Upper lobe of left lung (tissue), 6 donors: ENCODE measurements around the gene NAPSA. TPM values are rescaled to one million over a fixed set of nuclear protein-coding genes. Genes with fewer than 3 reads are reported as not detected.

Source experiments
- ATAC-seq, 2 donors: fragments of 200-7000 bp; cut with Tn5 transposase; one replicate each; pipeline ENCODE4 v1.9.1; 2022; ENCODE audit warnings: mild to moderate bottlenecking in 2 of 2, moderate library complexity in 2 of 2; ENCODE audit not compliant: low FRiP score in 2 of 2
- DNase-seq, 2 donors: peaks; one replicate each; pipeline ENCODE4 v3.0.0-alpha.2; 2019 to 2020
- H3K27ac ChIP-seq, 4 donors: fragments of 200-600 bp; sonication (generic); one replicate each; pipeline ENCODE4 v1.5.1; 2016 to 2019
- H3K27me3 ChIP-seq, 4 donors: fragments of 200-600 bp; sonication (generic); one replicate each; pipeline ENCODE4 v1.5.1; 2017 to 2019
- H3K36me3 ChIP-seq, 4 donors: fragments of 200-600 bp; sonication (generic); one replicate each; pipeline ENCODE4 v1.5.1; 2016 to 2019
- H3K4me1 ChIP-seq, 4 donors: fragments of 200-600 bp; sonication (generic); one replicate each; pipeline ENCODE4 v1.5.1; 2018 to 2019
- H3K4me3 ChIP-seq, 4 donors: fragments of 200-600 bp; sonication (generic); one replicate each; pipeline ENCODE4 v1.5.1; 2017 to 2019; ENCODE audit warnings: mild to moderate bottlenecking in 2 of 4, moderate library complexity in 1 of 4
- H3K9me3 ChIP-seq, 4 donors: fragments of 200-600 bp; sonication (generic); one replicate each; pipeline ENCODE4 v1.5.1; 2018 to 2019
- EP300 ChIP-seq, 4 donors: sonication (generic); formaldehyde crosslinking; IDR thresholded peaks; one replicate each; pipeline ENCODE4 v1.5.1; 2017; ENCODE audit warnings: antibody characterized with exemption in 4 of 4, control low read depth in 2 of 4
- POLR2A ChIP-seq, 4 donors: fragments of 450-650 bp; IDR thresholded peaks; one replicate each; pipeline ENCODE4 v1.5.1; 2016 to 2017; ENCODE audit warnings: antibody characterized with exemption in 4 of 4, mild to moderate bottlenecking in 2 of 4
- POLR2AphosphoS5 ChIP-seq, 2 donors: sonication (generic); formaldehyde crosslinking; IDR thresholded peaks; one replicate each; pipeline ENCODE4 v1.5.1; 2017; ENCODE audit warnings: antibody characterized with exemption in 2 of 2
- WGBS, 2 donors: methylation state at CpG; one replicate each; pipeline ENCODE4 v1.1.5; 2017 to 2018; 5-methylcytosine and 5-hydroxymethylcytosine counted together
- total RNA-seq, 6 donors: library from RNA; depleted of rRNA in 4 of 6; stranded (reverse); fragments of >200 nt in 4 of 6; gene quantifications; one replicate each; pipeline versions ENCODE4 v1.1.0 to v1.2.1, GENCODE V29; 2016 to 2021
- TF ChIP-seq, protein P1 (sequence below), 6 experiments: fragments of 450-650 bp in 4 of 6; fragments of 200-600 bp in 2 of 6; sonication (generic) in 2 of 6; IDR thresholded peaks; one replicate each; pipeline ENCODE4 v1.5.1; 2016 to 2019; ENCODE audit warnings: antibody characterized with exemption in 6 of 6
- donor health status: DM: no; HTN: no; CAD: no; lungs with moderate emphysema.
- donor health status: DM: no; HTN: yes; CAD: no; lungs with severe emphysema.

Gene NAPSA
- total RNA-seq, 6 donors from 2014 or later: 1,043 to 3,140 (median 1,660) TPM

DNA sequence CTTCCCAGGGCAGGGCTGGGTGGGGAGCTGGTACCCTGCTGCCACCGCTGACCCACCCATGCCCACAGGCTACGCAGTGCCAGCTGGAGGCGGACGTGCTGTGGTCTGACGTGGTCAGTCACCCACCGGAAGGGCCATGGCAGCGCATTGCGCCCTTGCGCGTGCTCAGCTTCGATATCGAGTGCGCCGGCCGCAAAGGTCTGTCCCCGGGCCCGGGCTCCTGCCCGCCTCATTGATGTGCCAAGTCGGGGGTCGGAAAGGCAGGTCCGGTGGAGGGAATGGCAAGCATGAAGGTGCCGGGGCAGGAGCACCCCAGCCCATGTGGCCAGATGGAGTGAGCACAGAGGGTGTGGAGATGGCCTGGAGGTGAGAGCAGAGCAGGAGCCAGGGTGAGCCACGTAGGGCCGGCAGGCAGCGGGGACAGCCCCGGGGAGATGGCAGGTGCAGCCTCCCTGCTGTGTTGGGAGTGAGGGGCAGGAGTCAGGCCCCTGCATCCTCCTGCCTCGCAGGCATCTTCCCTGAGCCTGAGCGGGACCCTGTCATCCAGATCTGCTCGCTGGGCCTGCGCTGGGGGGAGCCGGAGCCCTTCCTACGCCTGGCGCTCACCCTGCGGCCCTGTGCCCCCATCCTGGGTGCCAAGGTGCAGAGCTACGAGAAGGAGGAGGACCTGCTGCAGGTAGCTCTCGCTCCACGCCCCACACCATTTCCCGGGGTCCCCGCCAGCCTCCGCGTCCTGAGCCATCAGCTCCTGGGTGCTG lies 37.3 kb upstream of the NAPSA start:
- TF ChIP-seq POLR2AphosphoS5 (IDR thresholded peaks at IDR 0.05) (no peak), EP300 (IDR thresholded peaks at IDR 0.05) (no peak), POLR2A (IDR thresholded peaks at IDR 0.05) (no peak)
- TF ChIP-seq, protein P1, sequence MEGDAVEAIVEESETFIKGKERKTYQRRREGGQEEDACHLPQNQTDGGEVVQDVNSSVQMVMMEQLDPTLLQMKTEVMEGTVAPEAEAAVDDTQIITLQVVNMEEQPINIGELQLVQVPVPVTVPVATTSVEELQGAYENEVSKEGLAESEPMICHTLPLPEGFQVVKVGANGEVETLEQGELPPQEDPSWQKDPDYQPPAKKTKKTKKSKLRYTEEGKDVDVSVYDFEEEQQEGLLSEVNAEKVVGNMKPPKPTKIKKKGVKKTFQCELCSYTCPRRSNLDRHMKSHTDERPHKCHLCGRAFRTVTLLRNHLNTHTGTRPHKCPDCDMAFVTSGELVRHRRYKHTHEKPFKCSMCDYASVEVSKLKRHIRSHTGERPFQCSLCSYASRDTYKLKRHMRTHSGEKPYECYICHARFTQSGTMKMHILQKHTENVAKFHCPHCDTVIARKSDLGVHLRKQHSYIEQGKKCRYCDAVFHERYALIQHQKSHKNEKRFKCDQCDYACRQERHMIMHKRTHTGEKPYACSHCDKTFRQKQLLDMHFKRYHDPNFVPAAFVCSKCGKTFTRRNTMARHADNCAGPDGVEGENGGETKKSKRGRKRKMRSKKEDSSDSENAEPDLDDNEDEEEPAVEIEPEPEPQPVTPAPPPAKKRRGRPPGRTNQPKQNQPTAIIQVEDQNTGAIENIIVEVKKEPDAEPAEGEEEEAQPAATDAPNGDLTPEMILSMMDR (IDR thresholded peaks at IDR 0.05): no peak
- peak in 1 of 2 donors; percentile 9 for ATAC-seq
- Histone ChIP-seq H3K27ac (no peak overlapping the region), H3K27me3 (no peaks in the 10 kb centered on the region), H3K9me3 (no peaks in the 10 kb centered on the region), H3K4me3 (no peak overlapping the region), H3K4me1 (no peaks in the 10 kb centered on the region), H3K36me3 (peaks cover 3 to 53% (median 37%) of the 10 kb centered on the region in 4 donors)
- 97 to 100% methylated on average over 9 to 29 of the region's 41 CpGs for WGBS, 2 donors
- peak in 1 of 2 donors; percentile 81 for DNase-seq

DNA sequence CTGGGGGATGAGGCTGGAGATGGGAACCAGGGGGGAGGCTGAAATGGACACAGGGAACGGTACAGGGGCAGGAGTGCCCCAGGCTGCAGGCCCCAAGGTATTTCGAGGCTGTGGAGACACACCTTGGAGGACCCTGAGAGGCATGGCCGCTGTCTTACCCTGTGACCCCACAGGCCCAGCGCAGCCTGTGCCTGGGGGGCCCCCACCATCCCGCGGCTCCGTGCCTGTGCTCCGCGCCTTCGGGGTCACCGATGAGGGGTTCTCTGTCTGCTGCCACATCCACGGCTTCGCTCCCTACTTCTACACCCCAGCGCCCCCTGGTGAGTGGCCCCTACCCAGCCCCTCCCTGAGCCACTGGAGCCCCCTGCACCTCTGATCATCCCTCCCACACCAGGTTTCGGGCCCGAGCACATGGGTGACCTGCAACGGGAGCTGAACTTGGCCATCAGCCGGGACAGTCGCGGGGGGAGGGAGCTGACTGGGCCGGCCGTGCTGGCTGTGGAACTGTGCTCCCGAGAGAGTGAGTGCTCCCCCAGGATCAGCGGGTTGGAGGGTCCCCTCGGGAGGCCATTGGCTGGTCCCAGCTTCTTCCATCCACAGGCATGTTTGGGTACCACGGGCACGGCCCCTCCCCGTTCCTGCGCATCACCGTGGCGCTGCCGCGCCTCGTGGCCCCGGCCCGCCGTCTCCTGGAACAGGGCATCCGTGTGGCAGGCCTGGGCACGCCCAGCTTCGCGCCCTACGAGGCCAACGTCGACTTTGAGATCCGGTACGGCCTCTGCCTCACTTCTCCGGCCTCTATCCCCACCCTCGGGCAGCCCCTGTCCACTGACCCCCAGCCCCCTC lies 36.4 kb upstream of the NAPSA start:
- H3K36me3 ChIP-seq: peaks cover 3 to 46% (median 36%) of the 10 kb centered on the region in 4 donors
- no peaks in the 10 kb centered on the region for H3K9me3 ChIP-seq
- no peak overlapping the region for H3K27ac ChIP-seq
- ATAC-seq (no peak), DNase-seq (peak in 1 of 2 donors; percentile 84)
- TF ChIP-seq POLR2A (IDR thresholded peaks at IDR 0.05) (no peak), POLR2AphosphoS5 (IDR thresholded peaks at IDR 0.05) (no peak), EP300 (IDR thresholded peaks at IDR 0.05) (no peak)
- TF ChIP-seq, protein P1 (IDR thresholded peaks at IDR 0.05): no peak
- no peak overlapping the region for H3K4me3 ChIP-seq
- 91 to 94% methylated on average over 32 to 40 of the region's 48 CpGs for WGBS, 2 donors
- H3K27me3 ChIP-seq: no peaks in the 10 kb centered on the region
- H3K4me1 ChIP-seq: no peaks in the 10 kb centered on the region

DNA sequence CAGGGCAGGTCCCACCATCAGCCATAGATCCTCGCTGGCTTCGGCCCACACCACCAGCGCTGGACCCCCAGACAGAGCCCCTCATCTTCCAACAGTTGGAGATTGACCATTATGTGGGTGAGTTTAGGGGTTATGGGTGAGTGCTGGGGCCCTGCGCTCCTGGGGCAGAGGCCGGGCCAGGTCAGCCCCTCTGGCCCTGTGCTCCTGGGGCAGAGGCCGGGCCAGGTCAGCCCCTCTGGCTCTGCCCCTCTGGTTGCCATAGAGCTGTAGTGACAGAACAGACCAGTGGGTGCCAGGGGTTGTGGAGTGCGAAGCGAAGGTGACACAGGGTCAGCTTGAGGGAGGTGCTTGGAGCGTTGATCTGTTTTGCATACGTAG lies 33.9 kb upstream of the NAPSA start:
- Histone ChIP-seq H3K27ac (no peak overlapping the region), H3K4me3 (no peak overlapping the region), H3K9me3 (no peaks in the 10 kb centered on the region), H3K36me3 (peaks cover 3 to 31% (median 26%) of the 10 kb centered on the region in 4 donors), H3K4me1 (no peaks in the 10 kb centered on the region), H3K27me3 (no peaks in the 10 kb centered on the region)
- no peak for ATAC-seq
- 97 to 98% methylated on average over 9 to 10 of the region's 10 CpGs for WGBS, 2 donors
- DNase-seq: no peak
- no peak for TF ChIP-seq POLR2A (IDR thresholded peaks at IDR 0.05)
- TF ChIP-seq POLR2AphosphoS5 (IDR thresholded peaks at IDR 0.05): no peak
- TF ChIP-seq, protein P1 (IDR thresholded peaks at IDR 0.05): no peak

DNA sequence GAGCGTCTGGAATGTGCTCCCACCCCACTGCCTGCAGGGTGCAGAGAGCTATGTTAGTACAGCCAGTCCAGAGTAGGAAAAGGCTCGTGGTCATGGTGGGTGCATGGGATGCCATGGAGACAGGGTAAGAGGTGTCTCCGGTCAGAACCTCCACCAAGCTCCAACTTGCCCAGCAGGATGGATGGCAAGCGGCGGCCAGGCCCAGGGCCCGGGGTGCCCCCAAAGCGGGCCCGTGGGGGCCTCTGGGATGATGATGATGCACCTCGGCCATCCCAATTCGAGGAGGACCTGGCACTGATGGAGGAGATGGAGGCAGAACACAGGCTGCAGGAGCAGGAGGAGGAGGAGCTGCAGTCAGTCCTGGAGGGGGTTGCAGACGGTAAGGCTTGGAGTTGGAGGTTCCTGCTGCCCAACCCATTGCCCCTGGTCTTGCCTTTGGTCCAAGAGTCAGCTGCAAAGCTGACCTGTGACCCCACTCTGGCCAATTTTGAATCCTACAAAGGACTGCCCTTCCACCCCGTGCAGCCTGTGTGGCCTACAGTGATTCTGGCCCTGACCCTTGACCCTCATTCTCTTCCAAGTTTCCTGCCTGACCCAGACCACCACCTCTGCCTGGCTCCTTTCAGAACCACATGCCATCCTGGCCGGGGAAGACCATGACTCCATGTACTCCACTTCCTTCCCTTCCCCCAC lies 33.4 kb upstream of the NAPSA start:
- Histone ChIP-seq H3K9me3 (no peaks in the 10 kb centered on the region), H3K4me3 (no peak overlapping the region), H3K27ac (no peak overlapping the region), H3K4me1 (no peaks in the 10 kb centered on the region), H3K27me3 (no peaks in the 10 kb centered on the region), H3K36me3 (peaks cover 3 to 28% (median 24%) of the 10 kb centered on the region in 4 donors)
- TF ChIP-seq EP300 (IDR thresholded peaks at IDR 0.05) (no peak), POLR2AphosphoS5 (IDR thresholded peaks at IDR 0.05) (no peak), POLR2A (IDR thresholded peaks at IDR 0.05) (no peak)
- TF ChIP-seq, protein P1 (IDR thresholded peaks at IDR 0.05): no peak
- WGBS, 2 donors: 84 to 90% methylated on average over 6 to 13 of the region's 13 CpGs
- ATAC-seq (no peak), DNase-seq (no peak)
